Sigmoid colon (tissue), 4 donors: ENCODE measurements around the gene KY.

ENCODE experiments used
- POLR2A ChIP-seq, 2 donors: fragments of 450-650 bp; IDR thresholded peaks; one replicate each; pipeline ENCODE4 v1.6.1; 2016; ENCODE audit warnings: antibody characterized with exemption in 2 of 2, mild to moderate bottlenecking in 2 of 2, moderate library complexity in 2 of 2
- POLR2AphosphoS5 ChIP-seq, 4 donors: sonication (generic); formaldehyde crosslinking; IDR thresholded peaks; one replicate each; pipeline ENCODE4 v1.6.1; 2017; ENCODE audit warnings: antibody characterized with exemption in 4 of 4
- TF ChIP-seq, protein P1 (sequence below), 4 experiments: fragments of 450-650 bp in 3 of 4; fragments of 200-600 bp in 1 of 4; IDR thresholded peaks; one replicate each; pipeline ENCODE4 v1.5.1; 2016 to 2019; ENCODE audit warnings: antibody characterized with exemption in 4 of 4, mild to moderate bottlenecking in 3 of 4, moderate library complexity in 2 of 4

DNA sequence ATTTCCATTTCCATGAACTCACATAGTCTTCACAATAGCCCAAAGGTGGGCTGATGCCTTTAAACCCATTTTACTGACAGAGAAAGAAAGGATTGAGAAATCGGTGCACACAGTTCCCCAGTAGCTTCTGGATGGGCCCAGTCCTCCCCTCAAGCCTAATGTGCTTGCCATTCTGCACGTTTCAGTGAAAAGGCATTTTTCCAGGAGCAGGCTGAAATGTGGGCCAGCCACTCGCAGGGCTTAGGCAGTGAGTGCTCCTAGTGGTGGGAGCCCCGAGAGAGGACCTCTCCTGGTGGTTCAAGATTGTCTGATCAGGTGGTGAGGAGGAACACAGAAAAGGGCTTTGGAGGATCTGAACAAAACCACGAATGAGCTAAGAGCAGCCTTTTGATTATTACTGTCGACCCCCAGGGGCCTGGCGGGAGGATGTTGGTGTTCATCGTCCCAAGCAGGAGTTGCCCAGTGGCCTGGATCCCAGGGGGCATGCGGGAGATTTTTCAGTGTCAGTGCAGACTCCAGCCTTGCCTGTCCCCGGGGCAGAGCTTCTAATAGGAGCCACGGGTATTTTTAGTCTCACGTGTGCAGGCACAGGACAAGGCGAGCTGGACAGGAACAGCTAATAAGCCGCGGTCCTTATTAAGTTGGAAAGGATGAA is 8.7 kb upstream of the KY start:
- TF ChIP-seq, protein P1, sequence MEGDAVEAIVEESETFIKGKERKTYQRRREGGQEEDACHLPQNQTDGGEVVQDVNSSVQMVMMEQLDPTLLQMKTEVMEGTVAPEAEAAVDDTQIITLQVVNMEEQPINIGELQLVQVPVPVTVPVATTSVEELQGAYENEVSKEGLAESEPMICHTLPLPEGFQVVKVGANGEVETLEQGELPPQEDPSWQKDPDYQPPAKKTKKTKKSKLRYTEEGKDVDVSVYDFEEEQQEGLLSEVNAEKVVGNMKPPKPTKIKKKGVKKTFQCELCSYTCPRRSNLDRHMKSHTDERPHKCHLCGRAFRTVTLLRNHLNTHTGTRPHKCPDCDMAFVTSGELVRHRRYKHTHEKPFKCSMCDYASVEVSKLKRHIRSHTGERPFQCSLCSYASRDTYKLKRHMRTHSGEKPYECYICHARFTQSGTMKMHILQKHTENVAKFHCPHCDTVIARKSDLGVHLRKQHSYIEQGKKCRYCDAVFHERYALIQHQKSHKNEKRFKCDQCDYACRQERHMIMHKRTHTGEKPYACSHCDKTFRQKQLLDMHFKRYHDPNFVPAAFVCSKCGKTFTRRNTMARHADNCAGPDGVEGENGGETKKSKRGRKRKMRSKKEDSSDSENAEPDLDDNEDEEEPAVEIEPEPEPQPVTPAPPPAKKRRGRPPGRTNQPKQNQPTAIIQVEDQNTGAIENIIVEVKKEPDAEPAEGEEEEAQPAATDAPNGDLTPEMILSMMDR (IDR thresholded peaks at IDR 0.05) = no peak
- TF ChIP-seq POLR2AphosphoS5 (IDR thresholded peaks at IDR 0.05) (no peak), POLR2A (IDR thresholded peaks at IDR 0.05) (no peak)
